H1 (cell line): ENCODE measurements around the gene C9.

ENCODE experiments used
- JUND ChIP-seq: IDR thresholded peaks from 2 replicates; pipeline ENCODE4 v1.6.1; 2011; ENCODE audit warnings: mild to moderate bottlenecking, improper control_type of control experiment, low read length
- USF2 ChIP-seq: IDR thresholded peaks from 2 replicates; pipeline ENCODE4 v1.6.1; 2011; ENCODE audit warnings: low read length, improper control_type of control experiment
- TF ChIP-seq, protein P1 (sequence below), 3 experiments: IDR thresholded peaks; 1 replicate in 2 of 3; 2 replicates in 1 of 3; pipeline versions ENCODE4 v1.5.1 to v1.6.1; 2011; ENCODE audit warnings: low read length in 3 of 3, mild to moderate bottlenecking in 3 of 3, inconsistent platforms in 2 of 3, low read depth in 1 of 3, moderate library complexity in 1 of 3; ENCODE audit not compliant: insufficient read depth in 1 of 3; ENCODE audit errors: control extremely low read depth in 1 of 3

DNA sequence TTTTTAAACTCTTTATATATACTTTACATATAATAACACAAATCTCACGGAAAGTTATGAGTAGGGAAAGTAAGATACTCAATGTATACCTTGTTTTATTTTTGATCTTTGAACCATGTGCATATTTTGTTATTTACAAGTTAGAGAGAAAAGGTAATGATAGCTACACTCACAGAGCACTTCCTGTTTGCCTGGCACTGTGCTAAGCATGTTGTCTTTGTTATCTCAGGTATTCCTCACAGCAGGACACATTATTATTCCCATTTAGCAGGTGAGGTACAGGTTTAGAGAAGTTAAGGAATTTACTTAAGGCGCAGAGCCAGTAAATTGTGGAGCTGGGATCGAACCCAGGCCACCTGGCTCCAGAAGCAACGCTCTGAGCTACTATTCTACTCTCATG, 3.0 kb downstream of the C9 start:
- TF ChIP-seq USF2 (no peak), JUND (no peak)
- TF ChIP-seq, protein P1, sequence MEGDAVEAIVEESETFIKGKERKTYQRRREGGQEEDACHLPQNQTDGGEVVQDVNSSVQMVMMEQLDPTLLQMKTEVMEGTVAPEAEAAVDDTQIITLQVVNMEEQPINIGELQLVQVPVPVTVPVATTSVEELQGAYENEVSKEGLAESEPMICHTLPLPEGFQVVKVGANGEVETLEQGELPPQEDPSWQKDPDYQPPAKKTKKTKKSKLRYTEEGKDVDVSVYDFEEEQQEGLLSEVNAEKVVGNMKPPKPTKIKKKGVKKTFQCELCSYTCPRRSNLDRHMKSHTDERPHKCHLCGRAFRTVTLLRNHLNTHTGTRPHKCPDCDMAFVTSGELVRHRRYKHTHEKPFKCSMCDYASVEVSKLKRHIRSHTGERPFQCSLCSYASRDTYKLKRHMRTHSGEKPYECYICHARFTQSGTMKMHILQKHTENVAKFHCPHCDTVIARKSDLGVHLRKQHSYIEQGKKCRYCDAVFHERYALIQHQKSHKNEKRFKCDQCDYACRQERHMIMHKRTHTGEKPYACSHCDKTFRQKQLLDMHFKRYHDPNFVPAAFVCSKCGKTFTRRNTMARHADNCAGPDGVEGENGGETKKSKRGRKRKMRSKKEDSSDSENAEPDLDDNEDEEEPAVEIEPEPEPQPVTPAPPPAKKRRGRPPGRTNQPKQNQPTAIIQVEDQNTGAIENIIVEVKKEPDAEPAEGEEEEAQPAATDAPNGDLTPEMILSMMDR (IDR thresholded peaks at IDR 0.05; ENCODE audit: control extremely low read depth in 1 of 3, insufficient read depth in 1 of 3, low read depth in 1 of 3, low read length in 3 of 3) = no peak
